LHCN-M2 (cell line): ENCODE results near the gene LRRC3B. TPM values are rescaled to one million over a fixed set of nuclear protein-coding genes. Genes with fewer than 3 reads are reported as not detected.

ENCODE experiments used
- DNase-seq: peaks from one replicate; pipeline ENCODE4 v3.0.0-alpha.2; 2012; ENCODE audit warnings: low read depth
- total RNA-seq: library from RNA; depleted of rRNA; stranded (reverse); fragments of >200 nt; gene quantifications from 2 replicates; pipeline ENCODE4 v1.2.3, GENCODE V29; 2014

Gene LRRC3B
- total RNA-seq, 1 experiment from 2014 or later = not detected

DNA sequence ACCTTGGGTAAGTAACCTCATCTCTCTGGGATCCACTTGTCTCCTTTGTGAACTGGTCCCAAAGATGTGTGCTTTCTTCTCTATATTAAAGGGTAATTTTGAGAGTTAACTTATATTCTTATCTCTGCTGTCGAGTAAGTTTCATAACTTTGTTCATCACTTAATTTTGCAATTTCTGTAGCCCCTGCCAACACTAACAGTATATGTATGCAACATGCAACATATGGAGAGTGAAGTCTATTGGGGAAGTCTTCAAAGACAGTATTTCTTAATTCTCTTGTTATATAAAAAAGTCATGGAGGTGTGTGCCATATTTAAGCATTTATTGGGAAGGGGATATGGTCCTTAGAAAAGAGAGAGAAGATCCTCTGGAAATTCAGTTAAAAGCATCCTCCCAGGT is 85.9 kb downstream of the LRRC3B start:
- no peak for DNase-seq

GRCh38 chr3:26712211-26713026 is 89.8 kb downstream of the LRRC3B start:
- DNase-seq = peak; percentile 10

DNA sequence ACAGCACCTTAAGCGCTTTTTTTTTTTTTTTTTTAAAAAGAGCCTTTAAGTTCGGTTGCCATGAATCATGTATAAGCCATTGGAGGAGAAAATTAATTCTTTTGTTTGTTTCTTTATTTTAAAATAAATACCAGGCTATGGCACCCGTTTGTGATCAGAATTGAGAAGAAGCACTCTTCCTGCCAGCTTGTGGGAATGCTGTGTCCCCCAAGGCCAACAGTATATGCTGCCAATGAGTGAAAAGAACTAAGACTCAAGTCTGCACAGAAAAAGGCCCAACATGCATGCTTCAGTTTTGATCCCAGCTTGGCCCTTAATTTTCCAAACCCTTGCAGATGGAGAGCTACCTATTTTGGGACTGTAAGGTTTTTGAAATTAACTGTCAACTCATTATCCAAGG is 90.5 kb downstream of the LRRC3B start:
- no peak for DNase-seq

GRCh38 chr3:26714485-26714884 is 91.9 kb downstream of the LRRC3B start:
- DNase-seq = no peak

GRCh38 chr3:26715431-26715830 is 92.9 kb downstream of the LRRC3B start:
- DNase-seq = no peak

- DNase-seq = no peak
These were observed 95.7 kb downstream of the LRRC3B start for GRCh38 chr3:26718315-26718714.

- no peak for DNase-seq
These were observed 96.6 kb downstream of the LRRC3B start for GRCh38 chr3:26719134-26719533.

GRCh38 chr3:26721047-26721446 is 98.5 kb downstream of the LRRC3B start:
- no peak for DNase-seq

- DNase-seq = no peak
These were observed 109.3 kb downstream of the LRRC3B start for GRCh38 chr3:26731843-26732242.

- no peak for DNase-seq
These were observed 127.7 kb downstream of the LRRC3B start for GRCh38 chr3:26750263-26750662.

DNA sequence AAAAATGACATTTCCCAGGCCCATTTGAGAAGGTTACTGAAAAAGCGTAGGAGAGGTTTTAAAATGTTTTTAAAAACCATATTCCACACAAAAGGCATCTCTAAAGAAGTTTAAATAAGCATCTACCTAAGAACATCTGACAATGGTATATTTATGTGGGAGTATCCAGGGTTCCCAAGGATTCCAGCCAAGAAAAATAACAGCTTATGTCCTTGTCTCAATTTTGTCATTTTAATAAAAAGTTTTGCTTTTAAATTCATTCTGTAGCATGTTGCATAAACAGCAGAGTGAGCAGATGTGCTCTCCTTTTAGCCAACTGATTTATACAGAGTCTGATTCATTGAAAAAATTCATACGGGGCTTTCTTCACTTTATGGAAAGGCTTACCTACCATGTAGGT is 129.9 kb downstream of the LRRC3B start:
- DNase-seq = no peak

DNA sequence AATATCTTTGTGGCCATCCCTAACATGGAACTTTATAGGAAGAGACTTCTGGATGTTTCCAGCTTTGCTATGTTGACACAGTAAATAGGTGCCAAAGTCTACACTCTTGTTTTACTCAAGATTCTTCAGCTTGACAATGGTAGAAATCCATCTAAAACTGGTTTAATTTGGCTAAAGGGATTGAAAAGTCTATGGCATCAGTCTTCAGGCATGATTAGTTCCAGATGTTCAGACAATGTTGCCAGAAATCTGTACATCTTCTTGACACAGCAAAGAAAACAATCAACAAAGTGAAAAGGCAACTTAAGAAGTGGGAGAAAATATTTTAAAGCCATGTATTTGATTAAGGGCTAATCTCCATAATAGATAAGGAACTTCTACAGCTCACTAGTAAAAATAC is 130.5 kb downstream of the LRRC3B start:
- no peak for DNase-seq

DNA sequence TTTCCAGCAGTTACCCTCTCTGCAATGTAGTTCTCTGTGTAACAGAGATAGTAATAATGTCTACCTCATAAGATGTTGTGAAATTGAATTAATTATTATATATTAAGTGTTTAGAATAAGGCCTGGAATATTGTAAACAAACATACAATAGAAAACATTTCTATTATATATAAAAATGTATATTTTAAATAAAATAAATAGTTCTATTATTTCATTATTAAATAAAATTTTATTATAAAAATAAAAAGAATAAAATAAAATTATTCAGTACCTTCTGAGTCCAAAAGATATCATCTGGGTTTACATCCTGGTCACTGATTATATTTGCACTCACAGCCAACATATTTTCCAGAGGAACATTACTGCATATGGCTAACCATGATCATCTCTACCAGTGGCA is 135.4 kb downstream of the LRRC3B start:
- no peak for DNase-seq
